ENCODE measurements around the gene IL34. TPM values are rescaled to one million over a fixed set of nuclear protein-coding genes. Genes with fewer than 3 reads are reported as not detected.

The IL34 gene
- total and polyA plus RNA-seq, 2 donors from 2014 or later, result 5.9 to 7.4 TPM

DNA sequence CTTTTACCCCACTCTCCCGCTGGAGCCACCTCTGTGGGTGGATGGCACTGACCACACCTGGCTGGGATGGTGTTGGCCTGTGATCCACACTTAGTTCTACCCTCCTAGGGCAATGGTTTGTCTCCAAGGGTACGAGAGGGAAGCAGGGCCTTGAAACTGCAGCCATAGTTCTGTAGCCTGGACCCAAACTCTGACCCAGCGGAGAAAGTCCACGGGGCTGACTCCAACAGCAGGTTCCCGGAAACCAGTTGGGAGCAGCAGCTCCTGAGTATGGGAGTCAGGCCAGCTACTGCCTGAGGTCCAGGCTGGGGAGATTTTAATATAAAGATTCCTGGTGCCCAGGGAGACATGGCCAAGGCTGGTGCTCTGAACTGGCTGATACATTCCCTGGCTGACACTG lies 63.1 kb downstream of the IL34 start:
- H3K27me3 ChIP-seq (ENCODE audit: control insufficient read depth, insufficient read depth, low read length), result no peaks in the 10 kb centered on the region
- no peaks in the 10 kb centered on the region for H3K36me3 ChIP-seq (ENCODE audit: control insufficient read depth in 2 of 3, insufficient read depth in 3 of 3, low read length in 3 of 3)
- peaks cover 7 to 62% (median 44%) of the 10 kb centered on the region in 3 donors for H3K4me1 ChIP-seq (ENCODE audit: control insufficient read depth in 2 of 3, insufficient read depth in 2 of 3, low read depth in 1 of 3, low read length in 3 of 3)
- FAIRE-seq (no peak), DNase-seq (peak in 1 of 5 donors; percentile 29)
- H3K9me3 ChIP-seq (ENCODE audit: control insufficient read depth in 2 of 3, insufficient read depth in 1 of 3, low read length in 3 of 3), result no peaks in the 10 kb centered on the region
- intact Hi-C loops (cut with DNase I), result no loop called here
- no peak overlapping the region for H3K4me3 ChIP-seq (ENCODE audit: low read length in 3 of 3)
- TF ChIP-seq, protein P1, sequence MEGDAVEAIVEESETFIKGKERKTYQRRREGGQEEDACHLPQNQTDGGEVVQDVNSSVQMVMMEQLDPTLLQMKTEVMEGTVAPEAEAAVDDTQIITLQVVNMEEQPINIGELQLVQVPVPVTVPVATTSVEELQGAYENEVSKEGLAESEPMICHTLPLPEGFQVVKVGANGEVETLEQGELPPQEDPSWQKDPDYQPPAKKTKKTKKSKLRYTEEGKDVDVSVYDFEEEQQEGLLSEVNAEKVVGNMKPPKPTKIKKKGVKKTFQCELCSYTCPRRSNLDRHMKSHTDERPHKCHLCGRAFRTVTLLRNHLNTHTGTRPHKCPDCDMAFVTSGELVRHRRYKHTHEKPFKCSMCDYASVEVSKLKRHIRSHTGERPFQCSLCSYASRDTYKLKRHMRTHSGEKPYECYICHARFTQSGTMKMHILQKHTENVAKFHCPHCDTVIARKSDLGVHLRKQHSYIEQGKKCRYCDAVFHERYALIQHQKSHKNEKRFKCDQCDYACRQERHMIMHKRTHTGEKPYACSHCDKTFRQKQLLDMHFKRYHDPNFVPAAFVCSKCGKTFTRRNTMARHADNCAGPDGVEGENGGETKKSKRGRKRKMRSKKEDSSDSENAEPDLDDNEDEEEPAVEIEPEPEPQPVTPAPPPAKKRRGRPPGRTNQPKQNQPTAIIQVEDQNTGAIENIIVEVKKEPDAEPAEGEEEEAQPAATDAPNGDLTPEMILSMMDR (IDR thresholded peaks at IDR 0.05; ENCODE audit: borderline replicate concordance, extremely low read depth, insufficient read depth), result no peak
- peak overlapping the region in 1 of 3 donors; percentile 53 for H3K9ac ChIP-seq (ENCODE audit: low read length in 3 of 3)
- H3K27ac ChIP-seq (ENCODE audit: low read depth in 2 of 2, low read length in 2 of 2), result peak overlapping the region; percentile 87 to 91

DNA sequence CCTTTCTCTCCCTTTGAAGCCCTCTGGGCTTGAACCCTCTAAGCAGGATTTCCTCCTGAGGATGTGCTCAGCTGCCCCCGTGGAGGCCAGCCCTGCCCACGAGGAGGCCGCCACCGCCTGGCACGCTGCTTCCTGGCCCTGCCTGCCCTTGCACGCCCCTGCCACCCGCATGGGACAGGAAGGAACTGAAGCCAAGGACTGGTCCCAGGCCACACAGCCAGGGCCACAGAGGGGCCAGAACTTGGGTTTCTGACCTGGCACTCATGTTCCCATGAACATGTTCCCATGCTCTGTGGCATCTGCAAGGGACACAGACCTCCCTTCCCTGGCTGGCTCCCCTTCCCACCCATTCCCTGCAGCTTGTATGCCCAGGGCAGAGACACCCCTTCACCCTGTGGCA lies 63.6 kb downstream of the IL34 start:
- Histone ChIP-seq H3K9me3 (ENCODE audit: control insufficient read depth in 2 of 3, insufficient read depth in 1 of 3, low read length in 3 of 3) (no peaks in the 10 kb centered on the region), H3K4me1 (ENCODE audit: control insufficient read depth in 2 of 3, insufficient read depth in 2 of 3, low read depth in 1 of 3, low read length in 3 of 3) (peaks cover 11 to 67% (median 49%) of the 10 kb centered on the region in 3 donors), H3K9ac (ENCODE audit: low read length in 3 of 3) (peak overlapping the region in 1 of 3 donors; percentile 53), H3K36me3 (ENCODE audit: control insufficient read depth in 2 of 3, insufficient read depth in 3 of 3, low read length in 3 of 3) (no peaks in the 10 kb centered on the region), H3K27me3 (ENCODE audit: control insufficient read depth, insufficient read depth, low read length) (no peaks in the 10 kb centered on the region), H3K4me3 (ENCODE audit: low read length in 3 of 3) (no peak overlapping the region), H3K27ac (ENCODE audit: low read depth in 2 of 2, low read length in 2 of 2) (peak overlapping the region; percentile 87 to 91)
- FAIRE-seq (no peak), DNase-seq (peak in 1 of 5 donors; percentile 43)
- intact Hi-C loops (cut with DNase I), result no loop called here
- TF ChIP-seq, protein P1 (IDR thresholded peaks at IDR 0.05; ENCODE audit: borderline replicate concordance, extremely low read depth, insufficient read depth), result no peak

Other genes starting within 250 kb of the IL34 start
- gene ST3GAL2, start 207.5 kb upstream of the IL34 start, total RNA-seq, result 28.6 TPM
- 10.6 TPM for gene ST3GAL2, start 207.5 kb upstream of the IL34 start, polyA plus RNA-seq (ENCODE audit: insufficient read depth, low read depth, low replicate concordance)
- gene FCSK, start 192.0 kb upstream of the IL34 start, total RNA-seq, result 32.5 TPM
- 18.7 TPM for gene FCSK, start 192.0 kb upstream of the IL34 start, polyA plus RNA-seq (ENCODE audit: insufficient read depth, low read depth, low replicate concordance)
- gene COG4, start 123.0 kb upstream of the IL34 start, total RNA-seq, result 69.7 TPM
- gene COG4, start 123.0 kb upstream of the IL34 start, polyA plus RNA-seq (ENCODE audit: insufficient read depth, low read depth, low replicate concordance), result 42.9 TPM
- 246 TPM for gene SF3B3, start 122.7 kb upstream of the IL34 start, total RNA-seq
- 92.9 TPM for gene SF3B3, start 122.7 kb upstream of the IL34 start, polyA plus RNA-seq (ENCODE audit: insufficient read depth, low read depth, low replicate concordance)
- gene MTSS2, start 39.5 kb downstream of the IL34 start, total RNA-seq, result 33.0 TPM
- gene MTSS2, start 39.5 kb downstream of the IL34 start, polyA plus RNA-seq (ENCODE audit: insufficient read depth, low read depth, low replicate concordance), result 19.2 TPM
- 36.8 TPM for gene VAC14, start 154.6 kb downstream of the IL34 start, total RNA-seq
- 41.9 TPM for gene VAC14, start 154.6 kb downstream of the IL34 start, polyA plus RNA-seq (ENCODE audit: insufficient read depth, low read depth, low replicate concordance)

Data from kidney (tissue), 14 donors.